Measurements from ENCODE around the gene CCDC97. TPM values are rescaled to one million over a fixed set of nuclear protein-coding genes. Genes with fewer than 3 reads are reported as not detected.

CCDC97 gene
- total RNA-seq, 4 donors from 2014 or later: 10.0 to 15.4 (median 12.6) TPM

GRCh38 chr19:41300555-41300954, 9.4 kb upstream of the CCDC97 start:
- TF ChIP-seq CTCF (IDR thresholded peaks at IDR 0.05; ENCODE audit: low read depth): no peak

- TF ChIP-seq CTCF (IDR thresholded peaks at IDR 0.05; ENCODE audit: low read depth): no peak
Measured at GRCh38 chr19:41302624-41303351, 7.2 kb upstream of the CCDC97 start.

- no peak for TF ChIP-seq CTCF (IDR thresholded peaks at IDR 0.05; ENCODE audit: low read depth)
Measured at GRCh38 chr19:41303954-41304353, 6.0 kb upstream of the CCDC97 start.

- TF ChIP-seq CTCF (IDR thresholded peaks at IDR 0.05; ENCODE audit: low read depth): no peak
Measured at GRCh38 chr19:41304706-41305483, 5.1 kb upstream of the CCDC97 start.

GRCh38 chr19:41305927-41306793, 3.8 kb upstream of the CCDC97 start:
- TF ChIP-seq CTCF (IDR thresholded peaks at IDR 0.05; ENCODE audit: low read depth): no peak

GRCh38 chr19:41307090-41307875, 2.7 kb upstream of the CCDC97 start:
- TF ChIP-seq CTCF (IDR thresholded peaks at IDR 0.05; ENCODE audit: low read depth): no peak

Measured in subcutaneous adipose tissue (tissue), 4 donors.